Lower leg skin (tissue), 4 donors: ENCODE results near the gene HTR2B. TPM values are rescaled to one million over a fixed set of nuclear protein-coding genes. Genes with fewer than 3 reads are reported as not detected.
"Not testable (repeated sequence)": the region's sequence is repeated elsewhere in the genome, so short reads cannot be mapped to it uniquely, and the experiment has no call there.

Experiments
- DNase-seq, 2 donors: peaks; one replicate each; pipeline ENCODE4 v3.0.0-alpha.2; 2019; ENCODE audit warnings: low spot score in 2 of 2
- H3K4me3 ChIP-seq: fragments of 200-600 bp; sonication (generic); 2 replicates; pipeline ENCODE4 v1.5.1; 2017; ENCODE audit warnings: mild to moderate bottlenecking, low read depth; ENCODE audit not compliant: poor library complexity, severe bottlenecking
- POLR2A ChIP-seq, 2 donors: fragments of 450-650 bp; IDR thresholded peaks; one replicate each; pipeline ENCODE4 v1.6.1; 2016 to 2017; ENCODE audit warnings: antibody characterized with exemption in 2 of 2, mild to moderate bottlenecking in 1 of 2, moderate library complexity in 1 of 2
- WGBS, 2 donors: methylation state at CpG; one replicate each; pipeline ENCODE4 v1.1.5; 2018; 5-methylcytosine and 5-hydroxymethylcytosine counted together
- intact Hi-C: fragments of 100-400 bp; cut with DNase I; formaldehyde crosslinking; loops from one replicate; pipeline ENCODE4 v1.15.0; 2023; ENCODE audit warnings: low total_unique reads
- total RNA-seq, 4 donors: library from RNA; depleted of rRNA; stranded (reverse); fragments of >200 nt; gene quantifications; one replicate each; pipeline ENCODE4 v1.1.0, GENCODE V29; 2016
- TF ChIP-seq, protein P1 (sequence below), 3 donors: fragments of 450-650 bp; IDR thresholded peaks; one replicate each; pipeline ENCODE4 v1.5.1; 2016; ENCODE audit warnings: antibody characterized with exemption in 3 of 3, mild to moderate bottlenecking in 3 of 3, moderate library complexity in 2 of 3

Gene HTR2B
- total RNA-seq, 4 donors from 2014 or later = 0.10 to 0.46 TPM; not detected in 2

DNA sequence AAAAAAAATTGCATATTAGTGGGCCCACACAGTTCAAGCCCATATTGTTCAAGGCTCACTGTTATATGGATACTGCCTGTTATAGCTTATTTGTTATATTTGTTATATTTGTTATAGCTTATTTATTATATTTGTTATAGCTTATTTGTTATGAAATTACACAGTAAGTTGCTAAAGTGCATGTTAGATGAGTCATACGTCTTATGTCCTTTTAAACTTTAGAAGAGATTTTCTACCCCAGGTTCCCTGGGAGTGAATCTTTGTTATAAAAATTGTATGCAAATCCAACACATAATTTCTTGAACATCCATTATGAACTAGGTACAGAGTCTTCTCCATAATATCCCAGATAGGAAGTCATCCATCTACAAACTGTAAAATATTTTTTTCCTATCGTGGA, 22.1 kb downstream of the HTR2B start:
- H3K4me3 ChIP-seq = no peak overlapping the region
- 84 to 85% methylated on average over 2 of the region's 2 CpGs for WGBS, 2 donors
- DNase-seq = no peak
- TF ChIP-seq POLR2A (IDR thresholded peaks at IDR 0.05) = no peak
- TF ChIP-seq, protein P1, sequence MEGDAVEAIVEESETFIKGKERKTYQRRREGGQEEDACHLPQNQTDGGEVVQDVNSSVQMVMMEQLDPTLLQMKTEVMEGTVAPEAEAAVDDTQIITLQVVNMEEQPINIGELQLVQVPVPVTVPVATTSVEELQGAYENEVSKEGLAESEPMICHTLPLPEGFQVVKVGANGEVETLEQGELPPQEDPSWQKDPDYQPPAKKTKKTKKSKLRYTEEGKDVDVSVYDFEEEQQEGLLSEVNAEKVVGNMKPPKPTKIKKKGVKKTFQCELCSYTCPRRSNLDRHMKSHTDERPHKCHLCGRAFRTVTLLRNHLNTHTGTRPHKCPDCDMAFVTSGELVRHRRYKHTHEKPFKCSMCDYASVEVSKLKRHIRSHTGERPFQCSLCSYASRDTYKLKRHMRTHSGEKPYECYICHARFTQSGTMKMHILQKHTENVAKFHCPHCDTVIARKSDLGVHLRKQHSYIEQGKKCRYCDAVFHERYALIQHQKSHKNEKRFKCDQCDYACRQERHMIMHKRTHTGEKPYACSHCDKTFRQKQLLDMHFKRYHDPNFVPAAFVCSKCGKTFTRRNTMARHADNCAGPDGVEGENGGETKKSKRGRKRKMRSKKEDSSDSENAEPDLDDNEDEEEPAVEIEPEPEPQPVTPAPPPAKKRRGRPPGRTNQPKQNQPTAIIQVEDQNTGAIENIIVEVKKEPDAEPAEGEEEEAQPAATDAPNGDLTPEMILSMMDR (IDR thresholded peaks at IDR 0.05) = no peak
- intact Hi-C loops = no loop called here

DNA sequence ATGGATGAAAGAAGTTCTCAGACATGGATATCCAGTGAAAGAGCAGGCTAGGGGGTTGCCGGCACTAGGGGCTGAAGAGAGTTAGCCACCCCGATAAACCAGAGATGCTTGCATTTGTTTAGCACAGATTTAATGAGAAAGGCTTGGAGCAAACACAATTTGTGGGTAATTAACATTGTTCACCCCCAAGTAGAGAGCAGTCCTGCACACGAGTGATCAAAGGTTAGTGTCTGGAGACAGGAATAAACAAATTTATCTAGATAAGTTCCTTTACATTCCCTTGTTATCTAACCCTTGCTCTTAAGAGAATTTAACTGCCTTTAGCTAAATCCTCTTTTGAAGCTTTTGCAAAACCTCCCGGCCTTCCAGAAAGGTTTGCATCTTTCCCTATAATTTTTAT, 23.9 kb downstream of the HTR2B start:
- TF ChIP-seq, protein P1 (IDR thresholded peaks at IDR 0.05) = no peak
- no peak for TF ChIP-seq POLR2A (IDR thresholded peaks at IDR 0.05)
- intact Hi-C loops = no loop called here
- 96 to 98% methylated on average over 4 of the region's 4 CpGs for WGBS, 2 donors
- no peak for DNase-seq
- no peak overlapping the region for H3K4me3 ChIP-seq

DNA sequence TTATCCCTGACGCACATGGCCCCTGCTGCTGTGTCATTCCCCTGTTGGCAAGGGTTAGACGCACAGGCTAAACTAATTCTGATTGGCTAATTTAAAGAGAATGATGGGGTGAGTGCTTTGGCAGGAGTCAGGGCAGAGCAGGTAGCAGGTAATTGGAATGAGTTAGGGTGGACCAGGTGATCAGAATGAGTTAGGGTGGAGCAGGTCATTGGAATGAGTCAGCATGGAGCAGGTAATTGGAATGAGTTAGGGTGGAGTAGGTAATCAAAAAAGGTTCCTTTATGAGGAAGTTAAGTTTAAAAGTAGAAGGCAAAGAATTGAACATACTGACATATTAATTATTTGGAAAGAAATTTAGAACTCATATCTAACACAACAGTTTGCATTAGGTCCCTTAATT, 24.5 kb downstream of the HTR2B start:
- 90 to 93% methylated on average over 2 of the region's 2 CpGs for WGBS, 2 donors
- intact Hi-C loops, H3K4me3 ChIP-seq, DNase-seq: not testable (repeated sequence)

DNA sequence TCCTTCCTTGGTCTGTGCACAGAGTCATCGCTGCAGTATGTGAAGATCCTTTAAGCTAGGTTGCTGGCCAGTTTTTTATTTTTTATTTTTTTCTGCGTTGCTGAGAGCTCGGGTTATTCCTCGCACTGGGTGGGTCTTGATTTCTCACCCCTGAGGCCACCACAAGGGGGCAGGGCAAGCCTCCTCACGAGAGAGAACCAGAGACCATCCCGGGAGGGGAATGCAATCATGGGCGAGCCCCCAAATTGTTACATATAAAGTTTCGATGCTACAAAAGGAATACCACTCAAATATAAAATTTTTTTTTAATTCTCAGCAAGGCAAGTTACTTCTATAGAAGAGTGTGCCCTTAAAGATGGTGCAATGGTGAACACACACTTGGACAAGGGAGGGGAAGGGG, 24.9 kb downstream of the HTR2B start:
- DNase-seq = no peak
- TF ChIP-seq, protein P1 (IDR thresholded peaks at IDR 0.05) = no peak
- no peak for TF ChIP-seq POLR2A (IDR thresholded peaks at IDR 0.05)
- no peak overlapping the region for H3K4me3 ChIP-seq
- 96 to 97% methylated on average over 8 of the region's 8 CpGs for WGBS, 2 donors
- intact Hi-C loops = no loop called here

DNA sequence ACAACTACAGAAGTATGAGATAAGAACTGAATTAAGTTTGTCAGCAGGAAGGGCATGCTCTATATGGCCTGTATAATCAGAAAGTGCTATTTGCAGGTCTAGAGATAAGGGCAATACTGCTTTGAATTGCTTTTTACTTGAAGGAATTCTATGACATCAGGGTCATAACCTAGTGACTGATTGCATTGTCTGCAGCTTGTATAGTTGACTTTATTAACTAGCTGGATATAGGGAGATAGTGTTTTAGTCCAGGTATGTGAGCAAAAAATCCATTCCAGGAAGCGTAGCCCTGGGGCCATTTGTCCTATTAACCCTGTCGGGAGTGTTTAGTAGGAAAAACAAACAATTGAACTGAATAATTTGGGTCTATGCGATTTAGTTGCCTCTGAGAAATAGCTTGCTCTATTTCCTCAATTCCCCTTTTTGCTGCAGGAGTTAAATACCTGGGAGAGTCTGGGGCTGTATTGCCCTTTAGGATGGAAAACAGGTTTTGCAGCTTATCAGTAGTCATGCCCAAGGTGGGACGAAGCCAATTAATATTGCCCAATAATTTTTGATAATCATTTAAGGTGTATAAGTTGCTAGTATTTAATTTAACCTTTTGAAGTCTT, 30.0 kb downstream of the HTR2B start:
- intact Hi-C loops = no loop called here
- DNase-seq = no peak
- no peak overlapping the region for H3K4me3 ChIP-seq
- WGBS, 2 donors = 82 to 89% methylated on average over 4 of the region's 4 CpGs
- TF ChIP-seq, protein P1 (IDR thresholded peaks at IDR 0.05) = no peak
- no peak for TF ChIP-seq POLR2A (IDR thresholded peaks at IDR 0.05)

DNA sequence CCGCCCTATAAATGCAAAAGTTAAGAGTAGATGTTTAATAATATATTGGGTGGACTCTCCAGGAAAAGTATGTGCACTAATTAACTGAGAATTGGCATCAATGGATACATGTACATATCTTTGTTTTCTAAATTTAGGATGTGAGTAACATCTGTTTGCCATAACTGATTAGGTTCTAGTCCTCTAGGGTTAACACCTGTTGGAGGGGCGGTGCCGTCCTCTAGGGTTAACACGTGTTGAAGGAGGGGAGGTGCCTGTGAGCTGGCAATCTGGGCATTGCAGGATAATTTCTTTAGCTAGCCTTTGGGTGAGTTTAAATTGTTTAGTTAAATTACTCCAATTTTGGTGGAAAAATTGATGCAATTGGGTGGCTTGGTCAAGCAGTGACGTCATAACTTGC, 30.9 kb downstream of the HTR2B start:
- WGBS, 2 donors = 90 to 91% methylated on average over 5 of the region's 5 CpGs
- intact Hi-C loops = no loop called here
- H3K4me3 ChIP-seq = no peak overlapping the region
- TF ChIP-seq POLR2A (IDR thresholded peaks at IDR 0.05) = no peak
- TF ChIP-seq, protein P1 (IDR thresholded peaks at IDR 0.05) = no peak
- no peak for DNase-seq
